Endodermal cell (in vitro differentiated cells): ENCODE results near the gene P4HA1. TPM values are rescaled to one million over a fixed set of nuclear protein-coding genes. Genes with fewer than 3 reads are reported as not detected.

ENCODE experiments used
- DNase-seq: peaks from one replicate; pipeline ENCODE4 v3.0.0-alpha.2; 2017
- H3K27ac ChIP-seq: 2 replicates; pipeline ENCODE4 v1.5.1; 2013; ENCODE audit warnings: mild to moderate bottlenecking, low read depth, low read length, moderate library complexity
- H3K27me3 ChIP-seq: 2 replicates; pipeline ENCODE4 v1.6.1; 2013; ENCODE audit warnings: mild to moderate bottlenecking, low read length, moderate library complexity; ENCODE audit not compliant: insufficient read depth, control insufficient read depth, poor library complexity, severe bottlenecking
- H3K36me3 ChIP-seq: 2 replicates; pipeline ENCODE4 v1.7.0; 2013; ENCODE audit warnings: mild to moderate bottlenecking, low read length, moderate library complexity; ENCODE audit not compliant: control insufficient read depth, insufficient read depth
- H3K4me1 ChIP-seq: one replicate; pipeline ENCODE4 v1.7.0; 2013; ENCODE audit warnings: low read length; ENCODE audit not compliant: control insufficient read depth, insufficient read depth
- H3K4me3 ChIP-seq: 2 replicates; pipeline ENCODE4 v1.5.1; 2013; ENCODE audit warnings: mild to moderate bottlenecking, low read length, moderate library complexity
- H3K9ac ChIP-seq: 2 replicates; pipeline ENCODE4 v1.6.1; 2013; ENCODE audit warnings: mild to moderate bottlenecking, low read length, moderate library complexity; ENCODE audit not compliant: poor library complexity, severe bottlenecking; ENCODE audit errors: extremely low read depth
- H3K9me3 ChIP-seq: 2 replicates; pipeline ENCODE4 v1.6.1; 2013; ENCODE audit warnings: mild to moderate bottlenecking, low read length, moderate library complexity; ENCODE audit not compliant: control insufficient read depth
- H3K27ac Mint-ChIP-seq: 2 replicates; pipeline ENCODE4 v1.8.0; 2020; ENCODE audit warnings: mixed read lengths
- H3K27me3 Mint-ChIP-seq: 2 replicates; pipeline ENCODE4 v1.8.0; 2021; ENCODE audit warnings: mild to moderate bottlenecking, mixed read lengths; ENCODE audit not compliant: insufficient read depth
- H3K36me3 Mint-ChIP-seq: 2 replicates; pipeline ENCODE4 v1.8.0; 2020; ENCODE audit warnings: low read depth, mixed read lengths
- H3K4me1 Mint-ChIP-seq: 2 replicates; pipeline ENCODE4 v1.8.0; 2020; ENCODE audit warnings: mixed read lengths
- H3K4me3 Mint-ChIP-seq: 2 replicates; pipeline ENCODE4 v1.8.0; 2020; ENCODE audit warnings: mild to moderate bottlenecking, moderate library complexity, mixed read lengths
- H3K9me3 Mint-ChIP-seq: 2 replicates; pipeline ENCODE4 v1.8.0; 2020; ENCODE audit warnings: mild to moderate bottlenecking, mixed read lengths
- WGBS, 2 experiments: methylation state at CpG; one replicate each; pipeline versions ENCODE4 v1.1.5 to v1.1.7; 2013; ENCODE audit warnings: missing lambda C conversion rate in 2 of 2, mixed read lengths in 1 of 2; ENCODE audit not compliant: insufficient coverage in 1 of 2, insufficient read length in 1 of 2; 5-methylcytosine and 5-hydroxymethylcytosine counted together
- total RNA-seq, 2 donors: library from RNA; stranded (reverse); fragmentation: NEBNext Ultra II Directional in 1 of 2; extraction: Animal tissue kit (Norgen Biotek cat#: 25700) in 1 of 2; gene quantifications; 2 replicates in 1 of 2; 3 replicates in 1 of 2; pipeline ENCODE4 v1.2.1, GENCODE V29; 2021
- TF ChIP-seq, protein P1 (sequence below): fragments of 200-600 bp; sonication (generic); conservative IDR thresholded peaks from 2 replicates; pipeline ENCODE4 v1.5.0; 2021; ENCODE audit warnings: antibody characterized with exemption, mild to moderate bottlenecking

P4HA1 gene
- total RNA-seq, 2 donors from 2014 or later, result 45.1 to 46.9 TPM

DNA sequence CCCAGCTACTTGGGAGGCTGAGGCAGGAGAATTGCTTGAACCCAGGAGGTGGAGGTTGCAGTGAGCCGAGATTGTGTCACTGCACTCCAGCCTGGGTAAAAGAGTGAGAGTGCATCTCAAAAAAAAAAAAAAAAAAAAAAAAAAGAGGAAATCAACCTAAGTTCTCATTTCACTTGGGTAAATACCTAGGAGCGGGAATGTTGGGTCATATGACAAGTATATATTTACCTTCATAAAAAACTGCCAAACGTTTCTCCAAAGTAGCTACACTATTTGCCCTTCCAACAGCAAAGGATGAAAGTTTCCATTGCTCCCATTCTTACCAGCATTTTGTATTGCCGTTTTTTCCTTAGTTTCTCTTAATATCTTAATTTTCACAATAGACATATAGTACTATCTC, 9.8 kb downstream of the P4HA1 start:
- no peak overlapping the region for H3K9ac ChIP-seq
- no peak overlapping the region for H3K4me3 ChIP-seq
- Mint-ChIP-seq H3K4me3 (no peak overlapping the region), H3K27ac (no peak overlapping the region), H3K27me3 (no peaks in the 10 kb centered on the region), H3K36me3 (peaks cover 6% of the 10 kb centered on the region), H3K9me3 (no peaks in the 10 kb centered on the region), H3K4me1 (no peaks in the 10 kb centered on the region)
- DNase-seq, result no peak
- WGBS, 2 experiments, result 95 to 100% methylated on average over 1 to 3 of the region's 4 CpGs
- no peaks in the 10 kb centered on the region for H3K4me1 ChIP-seq
- H3K27me3 ChIP-seq, result no peaks in the 10 kb centered on the region
- no peaks in the 10 kb centered on the region for H3K36me3 ChIP-seq
- TF ChIP-seq, protein P1, sequence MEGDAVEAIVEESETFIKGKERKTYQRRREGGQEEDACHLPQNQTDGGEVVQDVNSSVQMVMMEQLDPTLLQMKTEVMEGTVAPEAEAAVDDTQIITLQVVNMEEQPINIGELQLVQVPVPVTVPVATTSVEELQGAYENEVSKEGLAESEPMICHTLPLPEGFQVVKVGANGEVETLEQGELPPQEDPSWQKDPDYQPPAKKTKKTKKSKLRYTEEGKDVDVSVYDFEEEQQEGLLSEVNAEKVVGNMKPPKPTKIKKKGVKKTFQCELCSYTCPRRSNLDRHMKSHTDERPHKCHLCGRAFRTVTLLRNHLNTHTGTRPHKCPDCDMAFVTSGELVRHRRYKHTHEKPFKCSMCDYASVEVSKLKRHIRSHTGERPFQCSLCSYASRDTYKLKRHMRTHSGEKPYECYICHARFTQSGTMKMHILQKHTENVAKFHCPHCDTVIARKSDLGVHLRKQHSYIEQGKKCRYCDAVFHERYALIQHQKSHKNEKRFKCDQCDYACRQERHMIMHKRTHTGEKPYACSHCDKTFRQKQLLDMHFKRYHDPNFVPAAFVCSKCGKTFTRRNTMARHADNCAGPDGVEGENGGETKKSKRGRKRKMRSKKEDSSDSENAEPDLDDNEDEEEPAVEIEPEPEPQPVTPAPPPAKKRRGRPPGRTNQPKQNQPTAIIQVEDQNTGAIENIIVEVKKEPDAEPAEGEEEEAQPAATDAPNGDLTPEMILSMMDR, result no peak
- H3K27ac ChIP-seq, result no peak overlapping the region
- no peaks in the 10 kb centered on the region for H3K9me3 ChIP-seq

DNA sequence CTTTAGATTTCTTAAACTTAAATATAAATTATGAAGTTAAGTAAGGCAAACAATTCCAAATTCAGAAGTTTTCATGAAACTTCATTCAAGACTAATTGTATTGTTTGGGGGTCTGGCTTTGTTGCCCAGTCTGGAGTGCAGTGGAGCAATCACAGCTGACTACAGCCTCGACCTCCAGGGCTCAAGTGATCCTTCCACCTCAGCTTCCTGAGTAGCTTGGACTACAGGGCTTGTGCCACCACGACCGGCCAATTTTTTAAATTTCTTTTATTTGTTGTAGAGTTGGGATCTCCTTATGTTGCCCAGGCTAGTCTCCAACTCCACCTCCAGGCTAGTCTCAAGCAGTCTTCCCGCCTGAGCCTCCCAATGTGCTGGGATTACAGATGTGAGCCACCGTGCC, 12.5 kb downstream of the P4HA1 start:
- H3K9me3 Mint-ChIP-seq, result no peaks in the 10 kb centered on the region
- 92 to 100% methylated on average over 1 to 5 of the region's 5 CpGs for WGBS, 2 experiments
- peaks cover 6% of the 10 kb centered on the region for H3K36me3 Mint-ChIP-seq
- Histone ChIP-seq H3K4me3 (no peak overlapping the region), H3K36me3 (no peaks in the 10 kb centered on the region), H3K9ac (no peak overlapping the region), H3K27ac (no peak overlapping the region), H3K4me1 (no peaks in the 10 kb centered on the region), H3K9me3 (no peaks in the 10 kb centered on the region), H3K27me3 (no peaks in the 10 kb centered on the region)
- DNase-seq, result no peak
- TF ChIP-seq, protein P1, result no peak
- peaks cover 4% of the 10 kb centered on the region for H3K4me1 Mint-ChIP-seq
- H3K4me3 Mint-ChIP-seq, result no peak overlapping the region
- H3K27ac Mint-ChIP-seq, result no peak overlapping the region
- no peaks in the 10 kb centered on the region for H3K27me3 Mint-ChIP-seq

DNA sequence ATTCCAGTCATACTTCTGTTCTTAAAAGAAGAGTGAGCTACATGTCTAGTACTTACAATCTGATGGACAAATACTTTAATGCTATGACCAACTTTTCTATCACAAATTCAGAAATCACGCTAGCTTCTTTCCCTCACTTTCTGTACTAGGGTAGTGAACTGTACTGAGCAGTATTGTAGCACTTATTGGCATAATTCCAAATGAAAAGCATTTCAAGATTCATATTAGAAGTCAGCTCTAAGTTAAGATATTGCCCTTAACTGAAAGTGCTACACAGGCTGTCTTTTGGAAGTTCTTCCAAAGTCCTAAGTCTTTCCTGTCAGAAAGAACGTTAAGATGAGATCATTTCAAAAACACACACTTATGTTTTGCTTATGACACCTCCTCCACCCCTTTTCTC, 13.4 kb downstream of the P4HA1 start:
- 86 to 92% methylated on average over 1 to 2 of the region's 2 CpGs for WGBS, 2 experiments
- no peak for DNase-seq
- H3K4me1 ChIP-seq, result no peaks in the 10 kb centered on the region
- no peaks in the 10 kb centered on the region for H3K36me3 ChIP-seq
- Mint-ChIP-seq H3K27me3 (no peaks in the 10 kb centered on the region), H3K4me1 (peaks cover 4% of the 10 kb centered on the region), H3K4me3 (no peak overlapping the region), H3K36me3 (peaks cover 4% of the 10 kb centered on the region), H3K27ac (no peak overlapping the region), H3K9me3 (no peaks in the 10 kb centered on the region)
- H3K4me3 ChIP-seq, result no peak overlapping the region
- TF ChIP-seq, protein P1, result no peak
- no peak overlapping the region for H3K9ac ChIP-seq
- no peaks in the 10 kb centered on the region for H3K9me3 ChIP-seq
- no peaks in the 10 kb centered on the region for H3K27me3 ChIP-seq
- no peak overlapping the region for H3K27ac ChIP-seq
